HepG2 (cell line): ENCODE results near the gene SOX13. TPM values are rescaled to one million over a fixed set of nuclear protein-coding genes. Genes with fewer than 3 reads are reported as not detected.

Experiments used
- DNMT3B ChIP-seq: conservative IDR thresholded peaks from 2 replicates; pipeline ENCODE4 v1.6.1; 2016; ENCODE audit warnings: missing biosample characterization, control low read depth
- MED1 ChIP-seq: sonication (generic); formaldehyde crosslinking; IDR thresholded peaks from 2 replicates; pipeline ENCODE4 v1.4.0; 2020; ENCODE audit warnings: missing genetic modification reagents
- RARA ChIP-seq: IDR thresholded peaks from 2 replicates; pipeline ENCODE4 v1.6.1; 2016; ENCODE audit warnings: missing genetic modification reagents, missing compliant biosample characterization
- SNRNP70 ChIP-seq: fragments of 200-400 bp; formaldehyde crosslinking; IDR thresholded peaks from 2 replicates; pipeline ENCODE4 v1.6.1; 2017; ENCODE audit warnings: mild to moderate bottlenecking, low read depth, low read length, moderate library complexity
- TBL1XR1 ChIP-seq: fragments of 150-350 bp; IDR thresholded peaks from 2 replicates; pipeline ENCODE4 v1.6.1; 2014; ENCODE audit warnings: borderline replicate concordance, low read length; ENCODE audit not compliant: partially characterized antibody
- ZNF143 ChIP-seq: sonication (generic); formaldehyde crosslinking; IDR thresholded peaks from 2 replicates; pipeline ENCODE4 v1.4.0; 2020; ENCODE audit warnings: missing genetic modification reagents
- ZNF3 ChIP-seq: IDR thresholded peaks from 2 replicates; pipeline ENCODE4 v1.7.0; 2017; ENCODE audit warnings: inconsistent platforms
- ZNF317 ChIP-seq: sonication (generic); formaldehyde crosslinking; IDR thresholded peaks from 2 replicates; pipeline ENCODE4 v1.5.0; 2020; ENCODE audit warnings: mild to moderate bottlenecking, missing genetic modification reagents
- ZNF432 ChIP-seq: sonication (generic); formaldehyde crosslinking; IDR thresholded peaks from 2 replicates; pipeline ENCODE4 v1.5.0; 2020; ENCODE audit warnings: missing genetic modification reagents, mild to moderate bottlenecking, borderline replicate concordance
- ZNF563 ChIP-seq: sonication (generic); formaldehyde crosslinking; IDR thresholded peaks from 2 replicates; pipeline ENCODE4 v1.8.0; 2022; ENCODE audit warnings: mild to moderate bottlenecking, moderate library complexity, missing genetic modification reagents
- ZNF619 ChIP-seq: sonication (generic); formaldehyde crosslinking; IDR thresholded peaks from 2 replicates; pipeline ENCODE4 v1.4.0; 2020; ENCODE audit warnings: mild to moderate bottlenecking, missing genetic modification reagents
- ZNF775 ChIP-seq: sonication (generic); formaldehyde crosslinking; IDR thresholded peaks from 2 replicates; pipeline ENCODE4 v1.4.0; 2020; ENCODE audit warnings: missing genetic modification reagents, mild to moderate bottlenecking, moderate library complexity, borderline replicate concordance
- ZSCAN29 ChIP-seq: sonication (generic); formaldehyde crosslinking; conservative IDR thresholded peaks from 2 replicates; pipeline ENCODE4 v1.4.0; 2020; ENCODE audit warnings: mild to moderate bottlenecking, missing genetic modification reagents
- polyA plus RNA-seq, 8 experiments: library from polyadenylated mRNA; depleted of rRNA in 3 of 8; stranded (reverse) in 7 of 8; unstranded in 1 of 8; fragments of >200 nt; fragmentation: Illumina TruSeq in 4 of 8; extraction: Trizol in 4 of 8; gene quantifications; 2 replicates each; pipeline versions ENCODE4 v1.2.1 to v1.2.3, GENCODE V29; 2011 to 2016; ENCODE audit warnings: low read depth in 4 of 8, missing spikeins in 1 of 8, mixed read lengths in 1 of 8; ENCODE audit not compliant: insufficient read depth in 1 of 8
- total RNA-seq, 5 experiments: library from RNA; depleted of rRNA; stranded (reverse); fragments of >200 nt; fragmentation: Illumina TruSeq; extraction: Trizol; gene quantifications; 2 replicates each; pipeline ENCODE4 v1.2.3, GENCODE V29; 2016; ENCODE audit warnings: low read depth in 1 of 5
- TF ChIP-seq, protein P1 (sequence below): IDR thresholded peaks from 2 replicates; pipeline ENCODE4 v1.4.0; 2020; ENCODE audit warnings: mild to moderate bottlenecking, missing genetic modification reagents
- TF ChIP-seq, protein P2 (sequence below): sonication (generic); formaldehyde crosslinking; IDR thresholded peaks from 2 replicates; pipeline ENCODE4 v1.4.0; 2020; ENCODE audit warnings: missing genetic modification reagents

The SOX13 gene
- total and polyA plus RNA-seq, 2 of the 13 experiments (the other 11 are each of a cell fraction or from before 2014, with no cell fraction given), result 13.3 to 15.8 TPM

DNA sequence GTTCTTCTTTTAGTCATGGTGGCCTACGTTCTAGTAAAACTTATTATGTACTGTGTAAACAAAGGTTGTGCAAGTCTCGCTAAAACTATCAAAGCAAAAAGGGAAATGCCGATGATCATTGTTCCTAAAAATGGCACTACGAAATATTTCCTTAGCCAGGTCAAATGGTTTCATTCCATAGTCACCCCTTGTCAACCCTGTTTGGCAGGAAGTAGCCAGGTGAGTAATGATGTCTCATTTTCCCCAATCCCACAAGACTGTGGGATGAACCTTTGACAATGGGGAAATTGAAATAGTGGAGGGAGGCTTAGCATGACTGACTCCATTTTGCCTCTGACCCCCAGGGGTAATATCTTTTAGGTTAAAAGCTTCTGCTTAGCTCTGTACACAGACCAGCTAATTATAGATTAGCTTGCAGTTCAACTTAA is 98.8 kb downstream of the SOX13 start (continued):
- TF ChIP-seq ZSCAN29 (CRISPR knock-in tag) (no peak), ZNF317 (0 out of 2 replicates have a peak, but pooled peaks have one; percentile 33), MED1 (CRISPR knock-in tag) (peak; percentile 24; the same call in 1 of the 2 replicates), ZNF3 (CRISPR knock-in tag) (no peak), ZNF143 (no peak), RARA (CRISPR knock-in tag) (peak; percentile 91), ZNF563 (CRISPR knock-in tag) (no peak), DNMT3B (CRISPR knock-in tag) (no peak), TBL1XR1 (peak; percentile 23), ZNF432 (CRISPR knock-in tag) (no peak), SNRNP70 (no peak), ZNF775 (CRISPR knock-in tag) (no peak), ZNF619 (CRISPR knock-in tag) (no peak)
- TF ChIP-seq, protein P1, sequence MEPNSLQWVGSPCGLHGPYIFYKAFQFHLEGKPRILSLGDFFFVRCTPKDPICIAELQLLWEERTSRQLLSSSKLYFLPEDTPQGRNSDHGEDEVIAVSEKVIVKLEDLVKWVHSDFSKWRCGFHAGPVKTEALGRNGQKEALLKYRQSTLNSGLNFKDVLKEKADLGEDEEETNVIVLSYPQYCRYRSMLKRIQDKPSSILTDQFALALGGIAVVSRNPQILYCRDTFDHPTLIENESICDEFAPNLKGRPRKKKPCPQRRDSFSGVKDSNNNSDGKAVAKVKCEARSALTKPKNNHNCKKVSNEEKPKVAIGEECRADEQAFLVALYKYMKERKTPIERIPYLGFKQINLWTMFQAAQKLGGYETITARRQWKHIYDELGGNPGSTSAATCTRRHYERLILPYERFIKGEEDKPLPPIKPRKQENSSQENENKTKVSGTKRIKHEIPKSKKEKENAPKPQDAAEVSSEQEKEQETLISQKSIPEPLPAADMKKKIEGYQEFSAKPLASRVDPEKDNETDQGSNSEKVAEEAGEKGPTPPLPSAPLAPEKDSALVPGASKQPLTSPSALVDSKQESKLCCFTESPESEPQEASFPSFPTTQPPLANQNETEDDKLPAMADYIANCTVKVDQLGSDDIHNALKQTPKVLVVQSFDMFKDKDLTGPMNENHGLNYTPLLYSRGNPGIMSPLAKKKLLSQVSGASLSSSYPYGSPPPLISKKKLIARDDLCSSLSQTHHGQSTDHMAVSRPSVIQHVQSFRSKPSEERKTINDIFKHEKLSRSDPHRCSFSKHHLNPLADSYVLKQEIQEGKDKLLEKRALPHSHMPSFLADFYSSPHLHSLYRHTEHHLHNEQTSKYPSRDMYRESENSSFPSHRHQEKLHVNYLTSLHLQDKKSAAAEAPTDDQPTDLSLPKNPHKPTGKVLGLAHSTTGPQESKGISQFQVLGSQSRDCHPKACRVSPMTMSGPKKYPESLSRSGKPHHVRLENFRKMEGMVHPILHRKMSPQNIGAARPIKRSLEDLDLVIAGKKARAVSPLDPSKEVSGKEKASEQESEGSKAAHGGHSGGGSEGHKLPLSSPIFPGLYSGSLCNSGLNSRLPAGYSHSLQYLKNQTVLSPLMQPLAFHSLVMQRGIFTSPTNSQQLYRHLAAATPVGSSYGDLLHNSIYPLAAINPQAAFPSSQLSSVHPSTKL (CRISPR knock-in tag), result peak; percentile 53
- TF ChIP-seq, protein P2, sequence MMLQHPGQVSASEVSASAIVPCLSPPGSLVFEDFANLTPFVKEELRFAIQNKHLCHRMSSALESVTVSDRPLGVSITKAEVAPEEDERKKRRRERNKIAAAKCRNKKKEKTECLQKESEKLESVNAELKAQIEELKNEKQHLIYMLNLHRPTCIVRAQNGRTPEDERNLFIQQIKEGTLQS (CRISPR knock-in tag), result no peak
